GM18517 (cell line): ENCODE data around the gene TMEM238.

Source experiments
- ATAC-seq: cut with Tn5 transposase; IDR thresholded peaks from one replicate; pipeline ENCODE4 v1.9.1; 2021; ENCODE audit warnings: mild to moderate bottlenecking, moderate library complexity; ENCODE audit not compliant: unreplicated experiment

The TMEM238 gene

DNA sequence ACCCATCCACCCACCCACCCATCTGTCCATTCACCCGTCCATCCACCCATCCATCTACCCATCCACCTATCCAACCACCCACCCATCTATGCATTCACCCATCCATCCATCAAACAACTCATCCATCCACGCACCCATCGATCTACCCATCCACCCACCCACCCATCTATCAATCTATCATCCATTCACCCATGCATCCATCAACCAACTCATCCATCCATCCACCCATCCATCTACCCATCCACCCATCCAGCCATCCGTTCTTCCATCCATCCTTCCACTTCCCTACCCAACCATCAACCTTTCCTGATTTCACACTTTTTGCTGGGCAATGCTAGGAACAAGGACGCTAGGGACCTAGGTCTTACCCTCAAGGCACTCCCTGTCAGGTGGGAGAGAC is 2.1 kb downstream of the TMEM238 start:
- ATAC-seq = no peak

DNA sequence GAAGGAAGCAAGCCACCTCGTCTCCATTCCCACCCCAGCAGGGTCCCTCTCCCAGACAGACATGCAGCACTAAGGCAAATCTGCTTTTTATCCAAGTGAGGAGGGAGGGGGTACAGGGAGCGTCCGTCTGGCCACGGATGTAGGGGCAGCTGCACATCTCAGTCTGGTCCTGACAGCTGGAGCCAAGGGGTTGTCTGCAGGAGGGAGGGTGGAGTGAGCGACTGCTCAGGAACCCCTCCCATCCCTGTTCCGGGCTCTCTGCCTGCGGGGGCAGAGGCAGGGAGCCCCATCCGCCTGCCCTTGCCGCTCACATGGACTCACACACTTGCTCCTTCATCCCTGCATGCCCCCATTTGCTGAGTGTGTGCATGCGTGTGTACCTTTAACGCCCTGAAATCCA is 4.9 kb downstream of the TMEM238 start:
- ATAC-seq = no peak

DNA sequence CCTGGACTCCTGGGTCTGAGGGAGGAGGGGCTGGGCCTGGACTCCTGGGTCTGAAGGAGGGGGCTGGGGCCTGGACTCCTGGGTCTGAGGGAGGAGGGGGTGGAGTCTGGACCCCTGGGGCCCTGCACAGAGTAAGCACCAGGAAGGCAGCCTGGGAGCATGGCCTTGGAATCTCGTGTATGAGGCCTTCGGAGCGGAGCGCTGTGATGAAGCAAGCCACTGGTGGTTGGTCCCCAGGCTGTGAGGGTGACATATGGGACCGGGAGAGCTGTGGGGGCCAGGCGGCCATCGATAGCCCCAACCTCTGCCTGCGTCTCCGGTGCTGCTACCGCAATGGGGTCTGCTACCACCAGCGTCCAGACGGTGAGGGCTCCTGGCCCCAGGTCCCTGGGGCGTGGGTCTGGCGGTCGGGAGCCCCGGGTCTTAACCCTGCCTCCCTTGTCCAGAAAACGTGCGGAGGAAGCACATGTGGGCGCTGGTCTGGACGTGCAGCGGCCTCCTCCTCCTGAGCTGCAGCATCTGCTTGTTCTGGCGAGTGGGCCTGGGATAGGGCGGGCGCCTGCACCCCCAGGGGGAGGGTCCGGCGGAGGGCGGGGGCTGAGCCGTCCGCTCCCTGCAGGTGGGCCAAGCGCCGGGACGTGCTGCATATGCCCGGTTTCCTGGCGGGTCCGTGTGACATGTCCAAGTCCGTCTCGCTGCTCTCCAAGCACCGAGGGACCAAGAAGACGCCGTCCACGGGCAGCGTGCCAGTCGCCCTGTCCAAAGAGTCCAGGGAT is 6.5 kb downstream of the TMEM238 start:
- ATAC-seq = no peak

DNA sequence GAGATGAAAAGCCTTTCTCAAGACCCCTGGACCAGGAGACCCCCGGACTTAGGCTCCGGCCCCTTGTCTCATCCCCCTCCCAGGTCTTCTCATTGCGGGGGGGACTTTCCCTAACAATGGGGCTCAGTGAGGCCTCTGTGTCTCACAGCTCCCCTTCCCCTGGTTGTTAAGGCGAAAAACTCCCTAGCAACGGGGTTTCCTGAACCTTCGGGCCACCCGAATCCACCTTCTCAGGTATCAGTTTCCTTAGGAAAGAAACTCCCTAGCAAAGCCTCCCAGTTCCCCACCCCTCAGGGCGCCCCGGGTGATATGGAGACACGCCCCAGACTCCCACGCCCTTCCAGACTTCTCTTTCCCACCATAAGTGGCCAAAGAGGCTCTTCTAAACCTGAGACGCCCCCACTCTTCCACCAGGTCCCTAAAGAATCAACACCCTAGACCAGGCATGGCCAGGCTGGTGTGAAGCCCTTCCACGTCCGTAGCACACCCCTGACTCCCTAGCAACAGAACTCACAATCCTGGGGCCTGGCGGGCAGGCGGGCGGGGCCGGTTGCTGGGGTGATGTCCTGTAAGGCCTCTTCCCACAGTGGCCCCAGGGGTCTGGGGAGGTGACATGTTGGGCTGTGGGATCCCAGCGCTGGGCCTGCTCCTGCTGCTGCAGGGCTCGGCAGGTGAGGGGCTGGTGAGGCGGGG is 7.7 kb downstream of the TMEM238 start, which contains the start of gene TMEM190:
Gene TMEM190, plus strand, starts transcription at position 586 of the 693 bp plus-strand sequence. Its CDS starts 28 bp downstream, at position 614.
- no peak for ATAC-seq

DNA sequence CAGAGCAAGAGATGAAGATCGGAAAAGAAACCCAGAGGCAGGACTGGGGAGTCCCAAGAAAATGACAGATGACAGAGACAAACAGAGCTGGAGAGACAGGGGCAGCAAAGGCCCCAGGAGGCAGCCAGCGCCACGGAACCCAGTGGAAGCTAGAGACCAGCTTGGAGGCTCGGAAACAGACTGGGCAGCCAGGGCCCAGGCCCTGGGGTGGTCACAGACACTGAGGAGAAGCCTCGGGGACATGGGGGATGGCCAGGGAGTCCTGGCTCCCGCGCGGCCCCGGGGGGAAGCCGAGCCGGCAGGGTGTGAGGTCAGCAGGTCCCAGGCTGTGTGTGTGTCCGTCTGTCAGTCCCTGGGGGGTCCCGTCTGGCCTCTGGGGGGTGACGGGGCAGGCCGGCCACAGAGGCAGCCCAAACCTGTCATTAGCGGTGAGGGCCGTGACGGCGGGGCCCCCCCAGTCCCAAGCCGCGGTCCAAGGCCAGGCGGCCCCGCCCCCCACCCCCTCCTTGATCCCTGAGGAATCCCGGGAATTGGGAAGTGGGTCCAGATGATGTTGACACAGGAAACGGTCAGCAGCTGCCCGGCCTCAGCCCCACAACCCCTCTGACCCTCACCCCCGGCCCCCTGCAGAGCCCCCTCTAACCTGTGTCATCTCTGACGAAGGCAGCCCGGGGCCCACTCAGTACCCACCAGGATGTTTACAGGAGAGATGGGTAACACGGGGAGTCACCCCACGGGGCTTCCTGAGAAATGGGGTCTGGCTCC is 9.9 kb downstream of the TMEM238 start:
- no peak for ATAC-seq

DNA sequence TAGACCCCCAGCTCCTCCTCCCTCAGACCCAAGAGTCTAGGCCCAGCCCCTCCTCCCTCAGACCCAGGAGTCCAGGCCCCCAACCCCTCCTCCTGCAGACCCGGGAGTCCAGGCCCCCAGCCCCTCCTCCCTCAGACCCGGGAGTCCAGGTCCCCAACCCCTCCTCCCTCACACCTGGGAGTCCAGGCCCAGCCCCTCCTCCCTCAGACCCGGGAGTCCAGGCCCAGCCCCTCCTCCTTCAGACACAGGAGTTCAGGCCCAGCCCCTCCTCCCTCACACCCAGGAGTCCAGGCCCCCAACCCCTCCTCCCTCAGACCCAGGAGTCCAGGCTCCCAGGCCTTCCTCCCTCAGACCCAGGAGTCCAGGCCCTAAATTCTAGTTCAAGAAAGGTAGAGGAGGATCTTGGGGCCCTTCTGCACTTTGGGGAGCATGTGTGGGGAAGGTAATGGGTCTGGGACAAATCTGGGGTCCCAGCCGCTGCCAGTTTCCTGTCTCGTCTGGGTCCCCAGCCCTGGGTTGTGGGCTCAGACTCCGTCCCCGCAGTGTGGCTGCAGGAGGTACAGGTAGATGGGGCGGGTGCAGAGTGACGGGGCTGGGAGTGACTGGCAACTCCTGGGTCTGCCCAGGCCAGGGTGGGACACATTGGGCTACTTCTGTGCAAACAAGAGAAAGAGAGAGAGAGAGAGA is 10.6 kb downstream of the TMEM238 start:
- no peak for ATAC-seq

DNA sequence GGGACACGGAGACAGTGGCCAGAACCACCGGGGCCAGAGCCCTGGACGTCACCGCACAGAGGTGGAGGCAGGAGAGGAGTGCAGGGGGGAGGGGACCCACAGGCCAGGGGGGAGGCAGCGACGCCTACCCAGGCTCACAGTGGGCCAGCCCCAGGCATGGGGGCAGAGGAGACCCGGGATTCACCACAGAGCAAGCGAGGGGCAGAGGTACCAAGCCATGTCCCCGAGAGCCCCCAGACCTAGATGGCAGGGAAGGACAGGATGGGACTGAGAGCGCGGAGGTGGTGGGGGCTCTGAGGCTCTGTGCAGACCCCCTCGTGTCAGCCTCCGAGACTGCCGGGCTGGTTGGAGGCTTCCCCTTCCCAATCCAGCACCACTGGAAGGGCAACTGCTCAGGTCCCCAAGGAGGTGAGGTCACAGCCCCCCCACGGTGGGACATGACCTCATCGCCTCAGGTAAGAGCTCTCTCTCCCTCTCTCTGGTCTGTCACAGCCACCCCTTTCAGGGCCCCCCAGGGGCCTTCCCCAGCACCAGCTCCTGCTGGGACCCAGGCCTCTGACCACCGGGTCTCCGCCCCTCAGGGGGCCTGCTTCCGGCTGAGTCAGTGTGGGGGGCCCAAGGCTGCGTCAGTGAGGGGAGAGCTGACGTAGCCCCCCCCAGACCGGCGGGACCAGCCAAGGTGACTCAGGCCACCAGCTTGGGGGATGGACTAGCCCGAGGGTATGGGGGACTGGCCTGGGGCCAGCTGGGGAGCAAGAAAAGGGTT is 11.6 kb downstream of the TMEM238 start:
- ATAC-seq = no peak

- ATAC-seq = no peak
Measured at GRCh38 chr19:55370305-55370988, 13.6 kb downstream of the TMEM238 start, which contains the start of gene IL11. Gene IL11 (minus strand): TSS chr19:55370463. CDS start chr19:55370310, 153 bp downstream.

DNA sequence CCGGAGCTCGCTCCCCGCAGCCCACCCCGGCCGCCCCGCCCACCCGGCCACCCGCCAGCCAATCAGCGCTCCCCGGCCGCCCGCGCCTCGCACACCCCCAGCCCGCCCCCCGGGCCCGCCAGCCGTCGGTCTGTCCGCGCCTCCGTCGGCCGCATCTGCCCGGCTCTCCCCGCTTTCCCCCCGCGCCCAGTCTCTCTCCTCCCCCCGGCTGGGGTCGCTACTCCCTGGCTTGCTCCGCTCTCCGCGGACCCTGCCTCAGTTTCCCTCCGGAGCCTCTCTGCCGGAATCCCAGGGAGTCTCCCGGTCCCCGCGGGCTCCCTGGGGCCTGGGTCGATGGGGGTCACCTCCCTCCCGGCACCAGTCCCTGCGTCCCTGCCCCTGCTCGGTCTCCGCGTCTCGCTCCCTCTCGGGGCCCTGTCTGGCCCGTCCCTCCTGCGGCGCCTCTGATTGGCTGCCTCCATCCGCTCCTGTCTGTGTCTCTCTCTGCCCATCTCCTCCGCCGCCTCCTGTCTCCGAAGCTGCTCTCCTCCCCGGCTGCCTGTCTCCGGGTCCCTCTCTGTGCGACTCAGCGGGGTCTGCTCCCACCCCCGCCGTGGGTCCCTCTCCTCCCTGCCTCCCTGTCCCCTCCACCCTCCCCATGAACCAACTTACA is 14.3 kb downstream of the TMEM238 start:
- no peak for ATAC-seq

- no peak for ATAC-seq
Measured at GRCh38 chr19:55368701-55369563, 15.2 kb downstream of the TMEM238 start.

DNA sequence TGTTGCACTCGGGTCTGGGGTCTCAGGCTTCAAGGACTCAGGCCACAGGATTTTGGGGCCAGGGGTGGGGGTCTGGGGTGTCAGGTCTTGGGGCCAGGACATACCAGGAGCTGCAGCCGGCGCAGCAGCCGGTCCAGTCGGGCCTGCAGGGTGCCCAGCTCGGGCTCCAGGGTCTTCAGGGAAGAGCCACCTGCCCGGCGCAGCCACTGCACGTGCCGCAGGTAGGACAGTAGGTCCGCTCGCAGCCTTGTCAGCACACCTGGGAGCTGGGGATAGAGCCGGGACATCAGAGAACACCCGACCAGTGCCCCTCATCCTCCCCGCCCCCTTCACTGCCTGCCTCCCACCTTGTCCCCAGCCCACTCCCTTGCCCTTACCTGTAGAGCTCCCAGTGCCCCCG is 16.0 kb downstream of the TMEM238 start:
- no peak for ATAC-seq

- no peak for ATAC-seq
Measured at GRCh38 chr19:55366790-55367189, 17.3 kb downstream of the TMEM238 start.

GRCh38 chr19:55365964-55366363 is 18.1 kb downstream of the TMEM238 start:
- no peak for ATAC-seq

DNA sequence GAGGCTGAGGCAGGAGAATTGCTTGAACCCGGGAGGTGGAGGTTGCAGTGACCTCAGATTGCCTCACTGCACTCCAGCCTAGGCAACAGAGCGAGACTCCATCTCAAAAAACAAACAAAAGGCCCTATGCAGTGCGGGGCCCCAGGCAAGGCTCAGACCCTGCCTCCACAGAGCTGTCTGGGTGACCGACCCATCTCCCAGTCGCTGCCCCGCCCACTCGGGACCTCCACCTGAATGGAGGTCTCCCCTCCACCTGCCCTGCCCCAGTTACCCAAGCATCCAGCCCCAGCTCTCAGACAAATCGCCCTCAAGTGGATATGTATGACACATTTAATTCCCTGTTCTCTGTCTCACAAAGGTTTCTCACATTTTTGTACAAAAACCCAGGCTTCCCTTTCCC is 18.8 kb downstream of the TMEM238 start:
- ATAC-seq = no peak

DNA sequence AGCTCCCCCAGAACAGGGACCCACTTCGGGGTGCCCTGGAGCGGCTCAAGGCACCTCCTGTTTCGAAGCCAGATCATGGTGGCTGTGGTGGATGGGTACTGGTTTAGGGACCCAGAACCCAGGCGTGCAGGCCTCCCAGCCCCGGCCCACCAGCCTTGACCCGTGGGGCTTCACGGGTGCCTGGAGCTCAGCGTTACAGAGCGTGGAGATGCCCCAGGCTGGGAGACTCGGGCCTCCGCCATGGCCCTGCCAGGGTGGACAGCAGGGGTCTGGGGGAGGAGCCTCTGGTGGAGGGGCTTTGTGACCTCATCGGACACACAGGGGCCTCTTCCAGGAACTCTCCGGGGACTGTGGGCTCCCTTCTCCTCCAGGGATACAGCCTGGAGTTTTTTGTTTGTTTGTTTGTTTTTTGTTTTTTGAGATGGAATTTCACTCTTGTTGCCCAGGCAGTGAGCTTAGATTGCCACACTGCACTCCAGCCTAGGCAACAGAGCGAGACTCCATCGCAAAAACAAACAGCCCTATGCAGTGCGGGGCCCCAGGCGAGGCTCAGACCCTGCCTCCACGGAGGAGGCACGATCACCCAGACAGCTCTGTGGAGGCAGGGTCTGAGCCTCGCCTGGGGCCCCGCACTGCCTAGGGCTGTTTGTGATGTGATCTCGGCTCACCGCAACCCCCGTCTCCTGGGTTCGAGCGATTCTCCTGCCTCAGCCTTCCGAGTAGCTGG is 20.9 kb downstream of the TMEM238 start, which contains the start of gene GARIN5B:
Gene GARIN5B, minus strand, starts transcription at position 271 of the 727 bp plus-strand sequence. Its CDS starts 194 bp downstream, at position 77.
- no peak for ATAC-seq

DNA sequence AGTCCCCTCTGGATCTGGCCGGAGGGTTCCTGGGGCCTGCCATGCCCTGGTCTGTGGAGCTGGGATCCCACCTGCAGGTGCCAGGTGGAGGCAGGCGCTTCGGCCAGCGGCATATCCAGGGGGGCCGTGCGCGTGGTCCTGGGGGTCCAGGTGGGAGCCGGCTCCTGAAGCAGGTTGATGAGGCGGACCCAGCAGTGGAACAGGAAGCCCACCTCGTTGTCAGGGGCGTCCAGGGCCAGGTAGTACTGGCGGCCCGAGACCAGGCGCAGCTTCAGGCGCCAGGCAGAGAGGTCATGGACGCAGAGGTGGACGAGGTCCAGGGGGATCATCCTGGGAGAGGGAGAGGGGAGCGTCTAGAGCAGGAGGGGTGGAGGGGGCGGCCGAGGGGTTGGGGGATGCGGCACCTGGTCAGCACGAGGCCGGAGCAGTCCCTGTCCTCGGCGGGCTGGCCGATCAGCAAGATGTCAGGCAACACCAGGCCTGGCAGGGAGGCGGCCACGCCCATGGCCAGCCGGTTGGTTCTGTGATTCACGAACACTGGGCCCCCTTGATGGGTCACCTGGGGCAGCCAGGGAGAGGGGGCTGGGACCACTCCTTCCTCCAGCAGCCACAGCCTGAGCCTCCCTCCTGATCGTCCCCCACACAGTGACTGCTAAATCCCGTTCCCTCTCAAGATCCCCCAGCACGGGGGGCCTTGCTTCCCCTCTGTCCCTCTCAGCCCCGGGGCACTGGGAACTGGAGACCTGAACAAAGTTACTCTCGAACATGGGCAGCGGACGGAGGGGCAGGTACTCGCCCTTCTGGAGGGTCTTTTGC is 21.7 kb downstream of the TMEM238 start:
- ATAC-seq = no peak
